HCT116 (cell line): ENCODE data around the gene SSNA1.

ENCODE experiments used
- ATF3 ChIP-seq: IDR thresholded peaks from 2 replicates; pipeline ENCODE4 v1.6.1; 2012
- ELF1 ChIP-seq: IDR thresholded peaks from 2 replicates; pipeline ENCODE4 v1.6.1; 2012; ENCODE audit warnings: low read depth, borderline replicate concordance
- EZH2phosphoT487 ChIP-seq: fragments of 200-600 bp; IDR thresholded peaks from 2 replicates; pipeline ENCODE4 v1.6.1; 2018; ENCODE audit warnings: antibody characterized with exemption, borderline replicate concordance
- MAX ChIP-seq: IDR thresholded peaks from 2 replicates; pipeline ENCODE4 v1.6.1; 2012
- POLR2A ChIP-seq: IDR thresholded peaks from 2 replicates; pipeline ENCODE4 v1.7.0; 2011; ENCODE audit warnings: borderline replicate concordance; ENCODE audit not compliant: insufficient read depth, insufficient read length; ENCODE audit errors: extremely low read depth
- RAD21 ChIP-seq: IDR thresholded peaks from 2 replicates; pipeline ENCODE4 v1.6.1; 2012; ENCODE audit warnings: low read depth, mild to moderate bottlenecking
- SRF ChIP-seq: IDR thresholded peaks from 2 replicates; pipeline ENCODE4 v1.6.1; 2012; ENCODE audit warnings: low read depth
- YY1 ChIP-seq: IDR thresholded peaks from 2 replicates; pipeline ENCODE4 v1.6.1; 2011; ENCODE audit warnings: low read length, low read depth, moderate library complexity, mild to moderate bottlenecking; ENCODE audit not compliant: insufficient replicate concordance; ENCODE audit errors: extremely low read depth
- ZBTB33 ChIP-seq: IDR thresholded peaks from 2 replicates; pipeline ENCODE4 v1.6.1; 2011; ENCODE audit warnings: mild to moderate bottlenecking, low read length, moderate library complexity; ENCODE audit not compliant: insufficient replicate concordance; ENCODE audit errors: extremely low read depth
- TF ChIP-seq, protein P1 (sequence below), 3 experiments: fragments of 200-600 bp in 1 of 3; sonication (generic) in 1 of 3; IDR thresholded peaks in 2 of 3; conservative IDR thresholded peaks in 1 of 3; 2 replicates each; pipeline ENCODE4 v1.5.1; 2012 to 2017; ENCODE audit warnings: low read depth in 2 of 3, low read length in 2 of 3, antibody characterized with exemption in 1 of 3, borderline replicate concordance in 1 of 3, control low read depth in 1 of 3, mild to moderate bottlenecking in 1 of 3, mixed read lengths in 1 of 3, mixed run types in 1 of 3, moderate library complexity in 1 of 3; ENCODE audit not compliant: insufficient read depth in 1 of 3

- TF ChIP-seq POLR2A = no peak
- no peak for TF ChIP-seq RAD21
- TF ChIP-seq, protein P1, sequence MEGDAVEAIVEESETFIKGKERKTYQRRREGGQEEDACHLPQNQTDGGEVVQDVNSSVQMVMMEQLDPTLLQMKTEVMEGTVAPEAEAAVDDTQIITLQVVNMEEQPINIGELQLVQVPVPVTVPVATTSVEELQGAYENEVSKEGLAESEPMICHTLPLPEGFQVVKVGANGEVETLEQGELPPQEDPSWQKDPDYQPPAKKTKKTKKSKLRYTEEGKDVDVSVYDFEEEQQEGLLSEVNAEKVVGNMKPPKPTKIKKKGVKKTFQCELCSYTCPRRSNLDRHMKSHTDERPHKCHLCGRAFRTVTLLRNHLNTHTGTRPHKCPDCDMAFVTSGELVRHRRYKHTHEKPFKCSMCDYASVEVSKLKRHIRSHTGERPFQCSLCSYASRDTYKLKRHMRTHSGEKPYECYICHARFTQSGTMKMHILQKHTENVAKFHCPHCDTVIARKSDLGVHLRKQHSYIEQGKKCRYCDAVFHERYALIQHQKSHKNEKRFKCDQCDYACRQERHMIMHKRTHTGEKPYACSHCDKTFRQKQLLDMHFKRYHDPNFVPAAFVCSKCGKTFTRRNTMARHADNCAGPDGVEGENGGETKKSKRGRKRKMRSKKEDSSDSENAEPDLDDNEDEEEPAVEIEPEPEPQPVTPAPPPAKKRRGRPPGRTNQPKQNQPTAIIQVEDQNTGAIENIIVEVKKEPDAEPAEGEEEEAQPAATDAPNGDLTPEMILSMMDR (IDR thresholded peaks at IDR 0.05 in 2 of 3, conservative IDR thresholded peaks at IDR 0.05 in 1 of 3; ENCODE audit: borderline replicate concordance in 1 of 3, insufficient read depth in 1 of 3, low read depth in 2 of 3, low read length in 2 of 3) = no peak
- no peak for TF ChIP-seq SRF
- TF ChIP-seq EZH2phosphoT487 = no peak
- no peak for TF ChIP-seq YY1
- TF ChIP-seq ELF1 = no peak
- no peak for TF ChIP-seq ZBTB33
- no peak for TF ChIP-seq MAX
- no peak for TF ChIP-seq ATF3
These were observed 11.1 kb downstream of the SSNA1 start for GRCh38 chr9:137199411-137200121.
